Measurements from ENCODE around the gene INSYN2B.

The INSYN2B gene

DNA sequence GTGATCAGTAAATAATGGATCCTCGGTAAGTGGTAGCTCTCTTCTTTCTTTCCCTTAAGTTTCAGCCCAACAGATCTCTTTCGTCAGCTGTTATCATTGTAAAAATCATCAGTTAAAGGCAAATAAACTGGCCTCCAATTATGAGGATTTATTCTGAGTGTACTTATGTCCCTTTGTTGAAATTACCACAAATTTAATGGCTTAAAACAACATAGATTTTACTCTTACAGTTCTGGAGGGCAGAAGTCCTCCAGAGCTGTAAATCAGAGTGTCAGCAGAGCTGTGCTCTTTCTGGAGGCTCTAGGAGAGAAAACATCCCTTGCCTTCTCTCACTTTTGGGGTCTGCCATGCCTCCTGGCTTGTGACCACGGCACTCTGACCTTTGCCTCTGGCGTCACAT lies 104.6 kb downstream of the INSYN2B start:
- Histone ChIP-seq H4K20me1 (ENCODE audit: insufficient read depth, low read length) (no peaks in the 10 kb centered on the region), H2AFZ (ENCODE audit: low read length) (no peak overlapping the region)

DNA sequence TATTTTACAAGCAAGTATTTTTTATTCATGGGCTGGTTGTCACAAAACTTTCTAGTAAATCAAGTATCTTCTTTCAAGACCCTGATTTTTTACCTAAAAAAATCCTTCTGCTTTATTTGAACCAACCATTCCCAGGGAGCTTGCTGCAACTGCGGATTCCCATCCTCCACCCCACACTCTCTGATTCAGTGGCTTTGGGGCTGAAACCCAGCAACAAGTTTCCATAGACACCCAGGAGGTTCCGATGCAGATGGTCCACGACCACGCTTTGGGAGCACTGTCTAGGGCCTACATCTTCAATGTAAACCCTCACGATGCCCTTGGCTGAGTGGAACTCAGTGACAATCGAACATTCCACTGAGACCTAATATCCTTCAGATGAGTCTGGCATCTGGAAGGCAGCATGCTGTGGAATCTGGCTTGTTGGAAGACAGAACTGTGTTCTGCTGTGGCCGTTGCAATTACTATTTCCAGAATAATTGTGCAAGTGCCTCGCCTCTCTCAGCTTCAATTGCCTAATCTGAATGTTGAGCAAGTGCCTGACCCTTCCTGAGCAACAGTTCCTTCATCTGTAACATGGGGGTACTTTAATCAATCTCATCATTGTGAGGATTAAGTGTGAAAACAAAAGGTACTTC lies 105.1 kb downstream of the INSYN2B start:
- no peaks in the 10 kb centered on the region for H3F3A ChIP-seq (ENCODE audit: insufficient read depth, low read length)
- H3K27me3 ChIP-seq (ENCODE audit: insufficient read depth, low read length): no peaks in the 10 kb centered on the region
- H3K9ac ChIP-seq (ENCODE audit: low read length): no peak overlapping the region
- H3K4me1 ChIP-seq (ENCODE audit: insufficient read depth, low read length, severe bottlenecking): no peaks in the 10 kb centered on the region
- H3K79me2 ChIP-seq (ENCODE audit: insufficient read depth, low read length): no peaks in the 10 kb centered on the region
- H3K9me3 ChIP-seq (ENCODE audit: low read length): no peaks in the 10 kb centered on the region
- TF ChIP-seq EZH2 (IDR thresholded peaks at IDR 0.05; ENCODE audit: borderline replicate concordance, low read length): no peak
- TF ChIP-seq, protein P1, sequence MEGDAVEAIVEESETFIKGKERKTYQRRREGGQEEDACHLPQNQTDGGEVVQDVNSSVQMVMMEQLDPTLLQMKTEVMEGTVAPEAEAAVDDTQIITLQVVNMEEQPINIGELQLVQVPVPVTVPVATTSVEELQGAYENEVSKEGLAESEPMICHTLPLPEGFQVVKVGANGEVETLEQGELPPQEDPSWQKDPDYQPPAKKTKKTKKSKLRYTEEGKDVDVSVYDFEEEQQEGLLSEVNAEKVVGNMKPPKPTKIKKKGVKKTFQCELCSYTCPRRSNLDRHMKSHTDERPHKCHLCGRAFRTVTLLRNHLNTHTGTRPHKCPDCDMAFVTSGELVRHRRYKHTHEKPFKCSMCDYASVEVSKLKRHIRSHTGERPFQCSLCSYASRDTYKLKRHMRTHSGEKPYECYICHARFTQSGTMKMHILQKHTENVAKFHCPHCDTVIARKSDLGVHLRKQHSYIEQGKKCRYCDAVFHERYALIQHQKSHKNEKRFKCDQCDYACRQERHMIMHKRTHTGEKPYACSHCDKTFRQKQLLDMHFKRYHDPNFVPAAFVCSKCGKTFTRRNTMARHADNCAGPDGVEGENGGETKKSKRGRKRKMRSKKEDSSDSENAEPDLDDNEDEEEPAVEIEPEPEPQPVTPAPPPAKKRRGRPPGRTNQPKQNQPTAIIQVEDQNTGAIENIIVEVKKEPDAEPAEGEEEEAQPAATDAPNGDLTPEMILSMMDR (IDR thresholded peaks at IDR 0.05; ENCODE audit: low read length): no peak
- H3K36me3 ChIP-seq (ENCODE audit: insufficient read depth, low read length): 0 out of 2 replicates have a peak, but pooled peaks cover 12% of the 10 kb centered on the region
- no peak overlapping the region for H3K27ac ChIP-seq (ENCODE audit: low read depth, low read length, poor library complexity, severe bottlenecking)
- H2AFZ ChIP-seq (ENCODE audit: low read length): no peak overlapping the region
- H3K9me2 ChIP-seq (ENCODE audit: low read depth, low read length): no peaks in the 10 kb centered on the region
- no peak overlapping the region for H3K4me2 ChIP-seq (ENCODE audit: low read length)
- H4K20me1 ChIP-seq (ENCODE audit: insufficient read depth, low read length): no peaks in the 10 kb centered on the region
- H3K4me3 ChIP-seq (ENCODE audit: low read depth, low read length, poor library complexity, severe bottlenecking): no peak overlapping the region

More for the DNA sequence above, 104.6 kb downstream of the INSYN2B start:
- Histone ChIP-seq H3K4me1 (ENCODE audit: insufficient read depth, low read length, severe bottlenecking) (no peaks in the 10 kb centered on the region), H3K9ac (ENCODE audit: low read length) (no peak overlapping the region), H3K36me3 (ENCODE audit: insufficient read depth, low read length) (0 out of 2 replicates have a peak, but pooled peaks cover 12% of the 10 kb centered on the region), H3K9me3 (ENCODE audit: low read length) (no peaks in the 10 kb centered on the region), H3K4me2 (ENCODE audit: low read length) (no peak overlapping the region), H3K4me3 (ENCODE audit: low read depth, low read length, poor library complexity, severe bottlenecking) (no peak overlapping the region), H3K79me2 (ENCODE audit: insufficient read depth, low read length) (no peaks in the 10 kb centered on the region), H3K27me3 (ENCODE audit: insufficient read depth, low read length) (no peaks in the 10 kb centered on the region), H3K9me2 (ENCODE audit: low read depth, low read length) (no peaks in the 10 kb centered on the region), H3K27ac (ENCODE audit: low read depth, low read length, poor library complexity, severe bottlenecking) (no peak overlapping the region), H3F3A (ENCODE audit: insufficient read depth, low read length) (no peaks in the 10 kb centered on the region)
- no peak for TF ChIP-seq EZH2 (IDR thresholded peaks at IDR 0.05; ENCODE audit: borderline replicate concordance, low read length)
- TF ChIP-seq, protein P1 (IDR thresholded peaks at IDR 0.05; ENCODE audit: low read length): no peak

- no peak overlapping the region for H3K4me3 ChIP-seq (ENCODE audit: low read depth, low read length, poor library complexity, severe bottlenecking)
- no peaks in the 10 kb centered on the region for H3K27me3 ChIP-seq (ENCODE audit: insufficient read depth, low read length)
- TF ChIP-seq, protein P1 (IDR thresholded peaks at IDR 0.05; ENCODE audit: low read length): no peak
- TF ChIP-seq EZH2 (IDR thresholded peaks at IDR 0.05; ENCODE audit: borderline replicate concordance, low read length): no peak
- no peaks in the 10 kb centered on the region for H3K4me1 ChIP-seq (ENCODE audit: insufficient read depth, low read length, severe bottlenecking)
- no peaks in the 10 kb centered on the region for H4K20me1 ChIP-seq (ENCODE audit: insufficient read depth, low read length)
- H3K9ac ChIP-seq (ENCODE audit: low read length): no peak overlapping the region
- H3K79me2 ChIP-seq (ENCODE audit: insufficient read depth, low read length): no peaks in the 10 kb centered on the region
- H3K9me3 ChIP-seq (ENCODE audit: low read length): no peaks in the 10 kb centered on the region
- H3K9me2 ChIP-seq (ENCODE audit: low read depth, low read length): no peaks in the 10 kb centered on the region
- H3K36me3 ChIP-seq (ENCODE audit: insufficient read depth, low read length): peaks cover 12% of the 10 kb centered on the region; the same call in 1 of the 2 replicates
- H3K4me2 ChIP-seq (ENCODE audit: low read length): no peak overlapping the region
- H3F3A ChIP-seq (ENCODE audit: insufficient read depth, low read length): no peaks in the 10 kb centered on the region
- no peak overlapping the region for H2AFZ ChIP-seq (ENCODE audit: low read length)
- H3K27ac ChIP-seq (ENCODE audit: low read depth, low read length, poor library complexity, severe bottlenecking): no peak overlapping the region
Measured at GRCh38 chr5:169874621-169875020, 105.7 kb downstream of the INSYN2B start.

Data from OCI-LY1 (cell line).